Ovary (tissue), 9 donors: Measurements from ENCODE around the gene PLBD2. TPM values are rescaled to one million over a fixed set of nuclear protein-coding genes. Genes with fewer than 3 reads are reported as not detected.

Experiments used
- DNase-seq, 5 donors: peaks; one replicate each; pipeline ENCODE4 v3.0.0-alpha.2; 2019 to 2020
- H3K27ac ChIP-seq, 2 donors: fragments of 200-600 bp; one replicate each; pipeline versions ENCODE4 v1.5.1 to v1.8.0; 2019 to 2022
- H3K27me3 ChIP-seq: fragments of 200-600 bp; one replicate; pipeline ENCODE4 v1.8.0; 2022
- H3K36me3 ChIP-seq: fragments of 200-600 bp; sonication (generic); one replicate; pipeline ENCODE4 v1.5.1; 2019
- H3K4me1 ChIP-seq: one replicate; pipeline ENCODE4 v1.8.1; 2013; ENCODE audit warnings: mild to moderate bottlenecking, moderate library complexity; ENCODE audit not compliant: insufficient read depth
- H3K4me3 ChIP-seq: fragments of 200-600 bp; sonication (generic); one replicate; pipeline ENCODE4 v1.5.1; 2017
- H3K9me3 ChIP-seq, 2 donors: fragments of 200-600 bp in 1 of 2; sonication (generic) in 1 of 2; one replicate each; pipeline versions ENCODE4 v1.5.1 to v1.8.1; 2013 to 2019; ENCODE audit warnings: mild to moderate bottlenecking in 1 of 2, moderate library complexity in 1 of 2
- EP300 ChIP-seq: sonication (generic); formaldehyde crosslinking; IDR thresholded peaks from one replicate; pipeline ENCODE4 v1.6.1; 2017; ENCODE audit warnings: antibody characterized with exemption
- POLR2A ChIP-seq: fragments of 450-650 bp; IDR thresholded peaks from one replicate; pipeline ENCODE4 v1.6.1; 2017; ENCODE audit warnings: antibody characterized with exemption, mild to moderate bottlenecking, moderate library complexity
- WGBS, 3 donors: extraction: QIAGEN DNeasy Blood & Tissue Kit in 1 of 3; methylation state at CpG; one replicate each; pipeline versions ENCODE4 v1.1.5 to v1.1.7; 2013 to 2017; 5-methylcytosine and 5-hydroxymethylcytosine counted together
- intact Hi-C, 4 donors: fragments of 100-400 bp; cut with DNase I; formaldehyde crosslinking; loops; one replicate each; pipeline versions ENCODE4 v1.11.0 to v1.15.1; 2022 to 2023
- polyA plus RNA-seq, 2 donors: library from polyadenylated mRNA; stranded (reverse); fragments of 200-250 nt in 1 of 2; fragments of 350-450 nt in 1 of 2; fragmentation: Illumina TruSeq in 1 of 2; extraction: RNeasy Lipid Tissue Mini Kit (QIAGEN cat#74804) in 1 of 2; gene quantifications; one replicate each; pipeline ENCODE4 v1.2.3, GENCODE V29; 2013 to 2014
- total RNA-seq, 7 donors: library from RNA; depleted of rRNA in 2 of 7; stranded (reverse); fragments of >200 nt in 2 of 7; fragmentation: NEBNext Ultra II Directional in 3 of 7; extraction: Animal tissue kit (Norgen Biotek cat#: 25700) in 3 of 7; gene quantifications; one replicate each; pipeline versions ENCODE4 v1.1.0 to v1.2.4, GENCODE V29; 2016 to 2023
- TF ChIP-seq, protein P1 (sequence below), 3 donors: fragments of 450-650 bp in 2 of 3; fragments of 200-600 bp in 1 of 3; IDR thresholded peaks; one replicate each; pipeline versions ENCODE4 v1.5.1 to v1.8.0; 2016 to 2022; ENCODE audit warnings: antibody characterized with exemption in 3 of 3, mild to moderate bottlenecking in 1 of 3
- donor health status: DM: no; HTN: no; CAD: no; lungs with moderate emphysema.
- donor health status: DM: no; HTN: no; CAD: no.
- donor health status: Bipolar disorder and iron deficiency.
- donor health status: DM: yes; HTN: yes; CAD: no.
- donor health status: DM: no; HTN: no; CAD: no.
- donor health status: DM: yes; HTN: yes; CAD: no.

Gene PLBD2
- total and polyA plus RNA-seq, 9 donors, result 31.5 to 135 (median 81.9) TPM

DNA sequence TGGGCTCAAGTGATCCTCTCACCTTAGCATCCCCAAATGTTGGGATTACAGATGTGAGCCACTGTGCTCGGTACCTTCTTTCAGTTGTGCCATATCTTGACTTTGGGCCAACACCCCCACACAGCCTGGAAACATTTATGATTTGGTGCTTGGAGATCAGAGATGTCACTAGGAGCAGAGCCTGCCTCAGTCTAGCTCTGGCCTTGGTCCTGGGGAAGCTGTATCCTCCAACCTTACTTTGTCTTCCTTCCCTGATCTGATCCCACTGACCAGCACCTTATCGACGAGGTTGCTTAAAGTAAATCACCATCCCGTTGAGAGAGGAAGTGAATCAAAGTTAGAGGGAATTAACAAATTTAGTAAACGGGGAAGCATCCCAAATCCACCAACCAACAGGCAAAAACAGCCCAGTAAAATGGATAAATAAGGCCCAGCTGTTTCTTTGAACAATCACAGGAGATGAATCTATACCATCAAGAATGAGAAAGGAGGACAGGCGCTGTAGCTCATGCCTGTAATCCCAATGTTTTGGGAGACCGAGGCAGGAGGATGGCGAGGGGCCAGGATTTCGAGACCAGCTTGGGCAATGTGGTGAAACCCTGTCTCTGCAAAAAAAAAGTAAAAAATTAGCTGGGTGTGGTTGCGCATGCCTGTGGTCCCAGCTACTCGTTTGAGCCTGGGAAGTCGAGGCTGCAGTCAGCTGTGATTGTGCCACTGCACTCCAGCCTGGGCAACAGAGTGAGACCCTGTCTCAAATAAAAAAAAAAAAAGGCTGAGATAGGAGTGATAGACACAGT, 3.4 kb downstream of the PLBD2 start:
- 56 to 64% (median 61%) methylated on average over 12 of the region's 12 CpGs for WGBS, 3 donors
- TF ChIP-seq EP300 (no peak), POLR2A (no peak)
- TF ChIP-seq, protein P1, sequence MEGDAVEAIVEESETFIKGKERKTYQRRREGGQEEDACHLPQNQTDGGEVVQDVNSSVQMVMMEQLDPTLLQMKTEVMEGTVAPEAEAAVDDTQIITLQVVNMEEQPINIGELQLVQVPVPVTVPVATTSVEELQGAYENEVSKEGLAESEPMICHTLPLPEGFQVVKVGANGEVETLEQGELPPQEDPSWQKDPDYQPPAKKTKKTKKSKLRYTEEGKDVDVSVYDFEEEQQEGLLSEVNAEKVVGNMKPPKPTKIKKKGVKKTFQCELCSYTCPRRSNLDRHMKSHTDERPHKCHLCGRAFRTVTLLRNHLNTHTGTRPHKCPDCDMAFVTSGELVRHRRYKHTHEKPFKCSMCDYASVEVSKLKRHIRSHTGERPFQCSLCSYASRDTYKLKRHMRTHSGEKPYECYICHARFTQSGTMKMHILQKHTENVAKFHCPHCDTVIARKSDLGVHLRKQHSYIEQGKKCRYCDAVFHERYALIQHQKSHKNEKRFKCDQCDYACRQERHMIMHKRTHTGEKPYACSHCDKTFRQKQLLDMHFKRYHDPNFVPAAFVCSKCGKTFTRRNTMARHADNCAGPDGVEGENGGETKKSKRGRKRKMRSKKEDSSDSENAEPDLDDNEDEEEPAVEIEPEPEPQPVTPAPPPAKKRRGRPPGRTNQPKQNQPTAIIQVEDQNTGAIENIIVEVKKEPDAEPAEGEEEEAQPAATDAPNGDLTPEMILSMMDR (IDR thresholded peaks at IDR 0.05), result no peak
- no peak overlapping the region for H3K4me3 ChIP-seq
- H3K27me3 ChIP-seq, result no peaks in the 10 kb centered on the region
- intact Hi-C loops, result loop anchor here in 1 of 4 donors (10.0 kb wide), 1 partner anchor 167 kb away; no protein-coding TSS in a partner anchor
- H3K9me3 ChIP-seq, result no peaks in the 10 kb centered on the region
- no peaks in the 10 kb centered on the region for H3K36me3 ChIP-seq
- DNase-seq, result peak in 2 of 5 donors; percentile 25 to 41
- peaks cover 14% of the 10 kb centered on the region for H3K4me1 ChIP-seq
- no peak overlapping the region for H3K27ac ChIP-seq

DNA sequence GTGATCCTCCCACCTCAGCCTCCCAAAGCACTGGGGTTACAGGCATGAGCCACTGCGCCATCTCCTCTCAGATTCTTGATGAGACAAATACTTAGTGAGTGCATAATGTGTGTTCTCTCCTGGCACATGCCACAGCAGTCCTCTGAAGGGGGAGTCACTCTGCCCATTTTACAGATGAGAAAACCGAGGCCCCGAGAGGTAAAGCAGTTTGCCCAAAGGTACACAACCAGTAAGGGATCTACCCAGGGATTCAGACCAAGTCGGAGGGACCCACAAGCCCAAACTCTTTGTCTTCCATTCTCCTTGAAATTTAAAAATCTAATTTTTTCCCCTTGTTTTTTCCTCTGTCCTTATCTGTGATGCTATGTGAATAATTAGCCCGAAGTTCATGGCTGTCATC, 6.3 kb downstream of the PLBD2 start:
- Histone ChIP-seq H3K4me3 (no peak overlapping the region), H3K4me1 (peaks cover 8% of the 10 kb centered on the region), H3K27me3 (no peaks in the 10 kb centered on the region), H3K9me3 (no peaks in the 10 kb centered on the region), H3K36me3 (no peaks in the 10 kb centered on the region), H3K27ac (no peak overlapping the region)
- intact Hi-C loops, result loop anchor here in 1 of 4 donors (10.0 kb wide), 1 partner anchor 170 kb away; no protein-coding TSS in a partner anchor
- no peak for DNase-seq
- 84 to 90% (median 88%) methylated on average over 5 of the region's 5 CpGs for WGBS, 3 donors
- TF ChIP-seq, protein P1 (IDR thresholded peaks at IDR 0.05), result no peak
- TF ChIP-seq EP300 (no peak), POLR2A (no peak)

DNA sequence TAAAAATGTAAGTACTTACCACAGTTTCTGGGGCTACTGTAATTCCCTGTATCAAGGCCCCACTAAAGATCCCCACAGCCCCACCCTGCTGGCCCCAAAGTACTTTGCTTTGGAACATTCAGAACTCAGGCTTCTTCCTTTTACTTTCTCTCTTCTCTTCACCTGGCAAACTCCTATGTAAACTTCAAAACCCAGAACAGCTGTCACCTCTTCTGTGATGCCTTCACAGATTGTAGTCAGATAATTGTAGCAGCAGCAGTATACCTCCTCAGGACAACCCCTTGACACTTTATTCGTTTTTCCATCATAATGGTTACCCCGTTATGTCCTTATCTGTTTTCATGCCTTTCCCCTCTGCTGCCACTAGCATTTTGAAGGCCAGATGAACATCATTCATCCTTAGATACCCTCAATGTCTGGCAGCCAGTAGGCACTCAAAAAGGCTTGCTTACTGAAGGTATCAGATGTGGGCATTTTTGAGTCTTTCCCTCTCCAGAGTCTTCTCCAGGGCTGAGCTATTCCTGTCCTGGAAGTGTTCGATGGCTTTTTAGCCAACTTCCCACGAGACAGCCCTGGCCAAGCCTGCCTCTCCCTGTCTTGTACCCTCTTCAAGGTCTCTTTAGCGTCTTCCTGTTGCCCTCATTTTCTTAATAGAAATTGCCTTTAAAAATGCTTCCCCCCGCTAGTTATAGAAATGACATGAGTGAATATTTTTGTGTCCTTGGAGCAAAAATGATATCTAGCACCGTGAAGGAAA, 7.4 kb downstream of the PLBD2 start:
- Histone ChIP-seq H3K27me3 (no peaks in the 10 kb centered on the region), H3K9me3 (no peaks in the 10 kb centered on the region), H3K4me3 (no peak overlapping the region), H3K36me3 (no peaks in the 10 kb centered on the region), H3K4me1 (peaks cover 5% of the 10 kb centered on the region), H3K27ac (no peak overlapping the region)
- TF ChIP-seq POLR2A (no peak), EP300 (no peak)
- TF ChIP-seq, protein P1 (IDR thresholded peaks at IDR 0.05), result no peak
- no peak for DNase-seq
- 40 to 61% (median 42%) methylated on average over 7 of the region's 7 CpGs for WGBS, 3 donors
- intact Hi-C loops, result loop anchor here in 1 of 4 donors (10.0 kb wide), 1 partner anchor 171 kb away; no protein-coding TSS in a partner anchor

DNA sequence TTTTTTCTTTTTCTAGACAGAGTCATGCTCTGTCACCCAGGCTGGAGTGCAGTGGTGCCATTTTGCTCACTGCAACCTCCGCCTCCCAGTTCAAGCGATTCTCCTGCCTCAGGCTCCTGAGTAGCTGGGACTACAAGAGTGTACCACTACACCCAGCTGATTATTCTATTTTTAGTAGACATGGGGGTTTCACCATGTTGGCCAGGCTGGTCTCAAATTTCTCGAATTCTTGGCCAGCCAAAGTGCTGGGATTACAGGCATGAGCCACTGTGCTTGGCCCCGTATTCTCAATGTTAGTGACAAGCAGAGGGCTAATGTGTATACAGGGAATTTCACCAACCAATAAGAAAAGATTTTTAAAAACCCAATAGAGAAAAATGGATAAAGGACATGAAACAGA, 8.4 kb downstream of the PLBD2 start:
- TF ChIP-seq, protein P1 (IDR thresholded peaks at IDR 0.05), result no peak
- TF ChIP-seq POLR2A (no peak), EP300 (no peak)
- H3K27ac ChIP-seq, result no peak overlapping the region
- DNase-seq, result no peak
- H3K9me3 ChIP-seq, result no peaks in the 10 kb centered on the region
- no peaks in the 10 kb centered on the region for H3K27me3 ChIP-seq
- peaks cover 5% of the 10 kb centered on the region for H3K4me1 ChIP-seq
- no peaks in the 10 kb centered on the region for H3K36me3 ChIP-seq
- H3K4me3 ChIP-seq, result no peak overlapping the region
- WGBS, 3 donors, result 62 to 74% (median 67%) methylated on average over 4 of the region's 4 CpGs
- intact Hi-C loops, result loop anchor here in 1 of 4 donors (10.0 kb wide), 1 partner anchor 172 kb away; no protein-coding TSS in a partner anchor
